NCI-H2107 (cell line): ENCODE data around the gene RPP25L.

Experiments used
- DNase-seq: peaks from one replicate; lab custom pipeline; 2025; lab: John Stamatoyannopoulos, UW

Gene RPP25L

DNA sequence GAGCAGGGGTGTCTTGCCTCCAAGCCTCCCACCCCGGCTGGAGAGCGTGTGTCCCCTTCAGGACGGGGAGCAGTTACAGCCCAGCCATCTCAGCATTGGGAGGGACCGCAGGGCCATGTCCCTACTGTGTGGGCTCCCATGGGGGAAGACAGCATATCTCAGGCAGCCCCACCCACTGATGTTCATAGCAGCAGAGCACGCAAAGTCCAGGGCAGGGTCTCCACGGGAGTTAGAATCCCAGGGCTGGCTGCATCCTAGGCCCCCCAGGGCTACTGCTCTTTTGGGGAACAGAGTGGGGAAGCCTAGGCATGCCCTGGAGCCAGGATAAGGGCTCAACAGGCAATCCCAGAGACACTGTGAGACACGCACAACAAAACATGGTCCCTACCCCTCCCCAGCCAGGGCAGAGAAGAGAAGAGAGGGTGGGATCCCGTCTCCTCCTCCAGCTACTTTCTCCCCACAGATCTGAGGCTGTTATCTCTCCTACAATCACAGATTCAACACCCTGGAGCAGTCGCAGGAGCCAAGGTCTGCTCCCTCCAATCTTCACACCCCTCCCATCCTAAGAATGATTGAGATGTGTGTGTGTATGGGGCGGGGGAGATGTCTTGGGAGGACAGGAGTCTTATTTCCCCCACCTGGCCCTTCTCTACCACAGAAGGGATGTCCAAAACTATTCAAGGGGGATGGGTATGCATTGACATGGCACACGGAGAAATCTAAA is 25.8 kb downstream of the RPP25L start:
- no peak for DNase-seq

DNA sequence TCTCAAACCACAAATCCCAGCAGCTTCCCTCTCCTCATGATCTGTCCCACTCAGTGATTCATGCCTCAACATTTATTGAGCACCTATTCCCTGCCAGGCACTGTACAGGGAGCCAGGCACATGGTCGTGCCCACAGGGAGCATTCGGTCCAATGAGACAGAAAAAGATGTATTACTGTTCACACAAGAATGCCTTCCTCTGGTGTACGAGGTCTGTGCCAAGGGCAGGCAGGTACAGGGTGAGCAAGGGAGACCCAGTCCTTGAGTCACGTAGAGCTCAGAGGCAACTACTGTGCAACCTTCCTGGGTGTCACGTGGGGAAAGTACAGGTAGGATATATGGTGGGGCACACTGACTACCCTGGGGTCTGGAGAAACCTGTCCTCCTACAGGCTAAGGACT is 26.9 kb downstream of the RPP25L start:
- no peak for DNase-seq

- DNase-seq, result no peak
Measured at GRCh38 chr9:34582787-34583186, 29.1 kb downstream of the RPP25L start.

- no peak for DNase-seq
Measured at GRCh38 chr9:34581318-34581717, 30.6 kb downstream of the RPP25L start.

- DNase-seq, result no peak
Measured at GRCh38 chr9:34580358-34580757, 31.5 kb downstream of the RPP25L start.

- no peak for DNase-seq
Measured at GRCh38 chr9:34579808-34580163, 32.1 kb downstream of the RPP25L start.

DNA sequence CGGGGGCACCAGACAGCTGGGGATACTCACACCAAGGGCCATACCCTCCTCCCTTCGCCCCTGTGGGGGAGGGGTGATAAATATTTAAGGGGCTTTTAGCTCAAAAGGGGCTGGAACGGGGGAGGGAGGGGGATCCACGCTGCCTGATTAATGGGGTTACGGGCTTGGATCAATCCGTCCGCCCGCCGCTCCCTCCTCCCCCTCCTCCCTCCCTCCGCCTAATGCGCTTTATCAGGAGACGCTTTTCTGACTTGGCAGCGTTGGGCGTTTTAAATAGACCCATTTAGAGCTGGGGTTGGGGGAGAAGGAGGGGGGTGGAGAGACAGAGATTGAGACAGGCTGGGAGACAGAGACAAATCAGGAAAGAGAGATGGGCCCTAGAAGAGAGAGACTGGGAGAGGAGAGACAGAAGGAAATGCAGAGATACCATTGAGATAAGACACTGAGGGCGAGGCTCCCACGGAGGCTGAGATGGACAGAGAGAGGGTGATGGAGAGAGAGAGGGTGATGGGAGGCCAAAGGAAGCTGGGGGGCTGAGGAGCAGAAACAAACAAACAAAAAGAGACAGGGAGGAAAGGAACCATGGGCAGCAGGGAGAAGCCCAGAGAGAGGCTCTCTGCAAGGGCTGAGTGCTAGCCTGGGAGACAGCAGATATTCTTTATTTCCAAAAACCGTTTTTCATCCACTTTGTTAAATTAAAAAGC is 32.6 kb downstream of the RPP25L start:
- DNase-seq, result no peak

- no peak for DNase-seq
Measured at GRCh38 chr9:34578241-34579103, 33.4 kb downstream of the RPP25L start.

DNA sequence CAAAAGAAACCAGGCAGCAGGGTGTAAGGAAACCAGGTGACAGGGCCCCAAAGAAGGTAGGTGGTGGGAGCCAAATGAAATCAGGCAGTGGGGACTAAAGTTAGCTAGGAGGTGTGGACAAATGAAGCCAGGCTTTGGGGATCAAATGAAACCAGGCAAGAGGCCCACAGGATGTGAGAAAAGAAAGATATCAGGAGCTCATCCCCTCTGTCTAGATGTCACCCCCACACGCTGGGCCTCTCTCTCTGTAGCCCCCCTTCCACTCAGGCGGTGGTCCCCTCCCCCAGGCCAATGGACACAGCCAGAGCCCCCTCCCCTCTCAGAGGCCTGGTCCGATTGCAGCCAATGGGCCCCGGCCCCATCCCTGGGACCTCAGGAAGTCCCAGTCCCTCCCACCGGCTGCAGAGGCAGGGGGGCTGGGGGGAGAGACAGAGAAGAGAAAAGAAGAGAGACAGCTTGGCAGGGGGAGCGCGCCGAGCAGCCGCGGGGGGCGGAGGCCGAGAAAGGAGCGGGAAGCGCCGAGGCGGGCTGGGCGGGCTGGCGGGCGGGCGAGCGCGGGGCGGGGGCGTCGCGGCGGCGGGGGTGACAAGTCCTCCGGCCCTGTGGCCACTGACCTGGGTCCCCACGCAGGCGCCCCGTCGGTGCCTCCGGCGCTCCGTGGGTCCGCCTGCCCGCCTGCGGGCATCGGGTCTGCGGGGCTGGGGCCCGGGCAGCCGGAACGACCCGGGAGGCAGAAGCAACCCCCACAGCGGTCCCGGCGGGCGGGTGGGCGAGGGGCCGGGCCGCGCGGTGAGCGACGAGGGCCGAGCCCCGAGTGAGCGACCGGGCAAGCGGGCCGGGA is 34.3 kb downstream of the RPP25L start:
- DNase-seq, result no peak

DNA sequence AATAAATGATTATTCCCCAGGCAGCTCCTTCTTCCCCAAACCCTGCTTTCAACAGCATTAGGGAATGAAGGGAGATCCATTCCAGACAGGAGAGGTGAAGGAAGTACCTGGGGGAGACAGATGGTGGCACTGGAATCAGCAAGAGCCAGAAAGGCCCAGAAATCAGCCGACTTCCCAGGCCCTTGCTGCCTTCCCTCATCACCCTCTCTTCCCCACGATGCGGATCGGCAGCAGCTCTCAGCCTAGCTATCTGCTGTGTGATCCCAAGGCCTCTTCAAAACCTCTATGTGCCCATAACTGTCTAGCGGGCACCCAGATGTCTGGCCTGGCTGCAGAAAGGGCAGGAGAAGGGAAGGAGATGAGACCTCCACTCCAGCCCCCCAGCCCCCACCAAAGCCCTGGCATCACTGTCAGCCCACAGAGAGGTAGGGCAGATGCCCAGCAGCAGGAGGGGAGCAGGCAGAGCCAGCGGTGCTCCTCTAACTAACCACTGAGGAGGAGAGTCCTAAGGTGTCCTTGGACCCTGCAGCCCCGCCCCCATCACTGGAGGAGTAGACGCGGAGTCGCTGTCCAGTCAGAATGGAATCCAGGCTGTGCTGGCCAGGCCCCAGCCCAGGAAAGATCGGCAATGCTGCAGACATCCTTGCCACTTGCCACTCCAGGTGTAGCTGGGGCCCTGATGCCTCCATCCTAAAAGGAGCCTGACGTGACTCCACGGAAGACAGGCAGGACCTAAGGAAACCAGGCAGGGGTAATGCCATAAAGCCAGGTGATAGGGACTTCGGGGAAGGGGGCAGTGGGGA is 35.1 kb downstream of the RPP25L start:
- DNase-seq, result no peak

- no peak for DNase-seq
Measured at GRCh38 chr9:34575862-34576596, 35.9 kb downstream of the RPP25L start.

- no peak for DNase-seq
Measured at GRCh38 chr9:34575241-34575640, 36.7 kb downstream of the RPP25L start.

- DNase-seq, result no peak
Measured at GRCh38 chr9:34574571-34574970, 37.3 kb downstream of the RPP25L start.

DNA sequence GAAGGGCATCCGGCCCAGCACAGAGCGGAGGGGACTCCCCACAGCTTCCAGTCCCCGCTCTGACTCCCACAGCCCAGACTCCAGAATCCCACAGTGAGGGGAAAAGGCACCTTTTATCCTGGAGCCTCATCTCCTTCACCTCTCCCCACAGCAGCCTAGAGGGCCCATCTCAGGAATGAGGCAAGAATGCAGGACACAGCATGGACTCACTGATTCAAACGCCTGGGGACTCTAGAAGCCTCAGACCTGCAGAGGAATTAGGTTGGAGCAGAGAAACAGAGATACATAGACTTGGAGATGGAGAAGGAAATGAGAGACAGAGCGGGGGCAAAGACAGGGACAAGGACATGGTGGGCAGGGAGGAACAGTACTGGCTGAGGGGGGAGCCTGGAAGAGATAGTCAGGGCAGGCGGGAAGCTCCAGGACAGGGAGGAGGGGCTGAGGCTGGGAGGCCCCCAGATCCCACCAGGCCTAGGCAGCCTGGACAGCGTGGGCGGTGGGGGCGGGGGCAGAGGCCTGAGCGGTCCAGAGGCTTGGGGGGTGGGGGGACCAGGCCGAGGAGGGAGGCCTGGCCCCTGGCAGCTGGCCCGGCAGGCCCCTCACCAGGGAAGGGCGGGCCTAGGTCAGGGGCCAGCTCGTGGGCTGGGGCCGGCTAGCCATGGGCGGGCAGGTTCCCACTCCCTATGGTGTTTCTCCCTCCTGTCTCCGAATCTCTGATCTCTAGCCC is 38.1 kb downstream of the RPP25L start:
- no peak for DNase-seq

GRCh38 chr9:34572628-34573027 is 39.3 kb downstream of the RPP25L start:
- DNase-seq, result no peak

GRCh38 chr9:34572092-34572491 is 39.8 kb downstream of the RPP25L start:
- DNase-seq, result no peak

- DNase-seq, result no peak
Measured at GRCh38 chr9:34571481-34571810, 40.5 kb downstream of the RPP25L start.

GRCh38 chr9:34570809-34571480 is 41.0 kb downstream of the RPP25L start:
- no peak for DNase-seq

- no peak for DNase-seq
Measured at GRCh38 chr9:34570376-34570775, 41.5 kb downstream of the RPP25L start.
